GM19099 (cell line): ENCODE results near the gene CDK14.

Source experiments
- POLR2A ChIP-seq: IDR thresholded peaks from 3 replicates; pipeline ENCODE4 v1.6.1; 2011; ENCODE audit warnings: low read depth; ENCODE audit not compliant: insufficient read length; ENCODE audit errors: extremely low read depth

The CDK14 gene

DNA sequence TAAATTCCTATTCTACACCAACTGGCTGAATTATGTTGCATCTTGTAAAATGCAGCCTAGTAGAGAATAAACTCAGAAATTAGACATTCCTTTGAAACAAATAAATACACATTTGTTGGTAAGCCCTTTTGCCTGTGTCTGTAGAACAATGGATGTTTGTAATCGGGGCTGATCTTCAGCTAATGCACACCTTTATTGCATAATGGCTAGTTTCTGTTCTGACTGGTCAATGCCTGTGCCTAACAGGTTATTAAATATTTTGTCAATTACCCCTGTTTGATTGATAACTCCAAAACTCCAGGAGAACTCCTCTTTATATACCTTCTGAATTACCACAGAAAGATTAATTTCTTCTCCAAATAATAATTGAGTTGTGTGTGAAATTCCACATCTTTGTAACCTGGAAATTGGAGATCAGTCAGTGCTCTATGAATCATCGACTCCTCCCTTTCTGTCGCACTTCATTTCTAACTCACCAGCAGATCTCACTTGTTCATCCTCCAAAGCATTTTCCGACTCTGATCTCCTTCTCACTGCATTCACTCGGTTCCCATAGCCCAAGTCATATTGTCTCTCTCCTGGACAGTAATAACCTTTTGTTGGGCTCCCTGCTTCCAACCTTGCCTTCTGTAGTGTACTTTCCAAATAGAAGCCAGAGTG, 472.1 kb downstream of the CDK14 start:
- no peak for TF ChIP-seq POLR2A

DNA sequence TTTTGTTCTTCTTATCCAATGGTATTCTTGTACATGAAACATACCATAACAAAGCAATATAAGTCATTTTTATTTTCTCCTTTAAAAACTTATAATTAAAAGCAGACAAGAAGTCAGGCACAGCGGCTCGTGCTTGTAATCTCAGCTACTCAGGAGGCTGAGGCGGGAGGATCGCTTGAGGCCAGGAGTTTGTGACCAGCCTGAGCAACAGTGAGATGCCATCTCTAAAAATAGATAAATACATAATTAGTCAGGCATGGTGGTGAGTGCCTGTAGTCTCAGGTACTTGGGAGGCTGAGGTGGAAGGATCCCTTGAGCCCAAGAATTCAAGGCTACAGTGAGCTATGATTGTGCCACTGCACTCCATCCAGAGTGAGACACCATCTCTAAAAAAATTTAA, 473.0 kb downstream of the CDK14 start:
- TF ChIP-seq POLR2A = no peak

DNA sequence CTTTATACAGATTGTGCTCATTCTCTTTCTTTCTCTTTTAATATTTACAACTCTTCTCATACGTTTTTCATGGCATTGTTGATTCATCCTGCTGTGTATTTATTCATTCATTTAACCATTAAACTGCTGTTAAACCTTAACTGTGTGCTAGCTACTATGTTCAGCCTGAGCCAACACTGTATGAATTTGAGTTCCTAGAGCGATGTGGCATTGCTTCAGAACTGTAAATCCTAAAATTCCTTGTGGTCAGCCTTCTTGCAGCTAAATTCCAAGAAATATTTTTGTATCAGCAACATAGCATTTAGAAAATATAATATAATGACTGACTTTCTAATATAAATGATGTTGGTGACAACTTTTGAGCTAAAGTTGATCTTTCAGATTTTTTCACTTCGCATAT, 483.4 kb downstream of the CDK14 start:
- TF ChIP-seq POLR2A = no peak

DNA sequence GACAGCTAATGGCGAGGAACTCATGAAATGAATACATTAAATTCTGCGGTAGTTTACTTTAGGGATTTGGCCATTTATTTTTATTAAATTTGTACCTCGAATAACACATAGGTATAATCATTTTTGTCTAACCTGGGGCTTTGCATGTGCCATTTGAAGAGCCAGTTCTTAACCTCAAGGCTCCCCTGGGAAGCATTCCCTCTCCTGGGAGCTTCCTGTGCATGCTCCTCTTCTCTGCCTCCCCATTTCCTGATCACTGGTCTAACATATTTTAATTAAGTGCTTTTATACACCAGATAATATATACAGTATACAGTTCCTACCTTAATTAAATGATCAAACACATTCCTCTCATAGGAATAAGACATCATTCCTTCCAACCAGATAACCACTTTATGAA, 484.2 kb downstream of the CDK14 start:
- no peak for TF ChIP-seq POLR2A

DNA sequence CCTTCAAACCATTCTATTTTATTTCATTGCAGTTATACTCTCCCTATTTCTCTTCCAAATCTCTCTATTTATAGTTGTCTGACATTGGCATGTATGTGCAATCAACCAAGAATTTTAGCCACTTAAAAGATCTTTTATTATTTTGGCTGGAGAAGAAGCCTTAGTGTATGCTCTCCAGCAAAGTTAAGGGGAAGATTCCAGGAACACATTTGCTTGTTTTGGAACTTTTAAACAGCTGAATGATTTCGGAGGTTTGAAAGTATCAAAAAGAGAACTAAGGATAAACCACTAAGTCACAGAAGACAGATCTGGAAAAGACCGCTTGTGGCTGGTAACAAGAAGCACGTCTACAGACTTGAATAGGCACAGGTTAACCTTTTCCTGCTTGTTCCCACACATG, 485.9 kb downstream of the CDK14 start:
- no peak for TF ChIP-seq POLR2A

DNA sequence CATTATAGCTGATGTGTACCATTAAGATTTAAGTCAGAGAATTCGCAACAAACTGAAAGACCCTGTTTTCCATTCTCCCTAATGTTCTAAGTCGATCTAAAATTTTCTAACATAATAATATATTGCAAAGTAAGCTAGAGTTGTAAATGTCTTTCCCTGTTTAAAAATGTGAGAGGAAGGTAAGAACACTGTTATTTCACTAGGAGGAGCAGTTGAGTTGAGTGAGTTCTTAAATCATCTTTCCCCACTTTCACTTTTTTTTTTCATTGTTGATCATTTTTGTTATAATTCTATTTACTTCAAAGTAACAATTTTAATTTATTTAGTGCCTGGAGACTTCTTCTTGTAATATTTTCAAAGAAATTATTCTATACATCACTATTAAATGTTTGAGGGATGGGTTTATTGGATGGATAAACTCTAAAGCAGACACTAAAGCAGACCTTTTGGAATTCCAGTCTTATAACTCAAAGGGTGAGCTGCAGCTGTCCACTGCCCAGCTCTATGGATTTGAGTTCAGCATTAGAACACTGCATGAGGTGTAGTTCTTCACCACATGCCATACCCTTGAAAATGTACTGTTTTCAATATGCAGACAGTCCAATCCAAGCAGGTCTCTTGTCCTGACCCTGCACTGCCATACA, 486.9 kb downstream of the CDK14 start:
- no peak for TF ChIP-seq POLR2A

DNA sequence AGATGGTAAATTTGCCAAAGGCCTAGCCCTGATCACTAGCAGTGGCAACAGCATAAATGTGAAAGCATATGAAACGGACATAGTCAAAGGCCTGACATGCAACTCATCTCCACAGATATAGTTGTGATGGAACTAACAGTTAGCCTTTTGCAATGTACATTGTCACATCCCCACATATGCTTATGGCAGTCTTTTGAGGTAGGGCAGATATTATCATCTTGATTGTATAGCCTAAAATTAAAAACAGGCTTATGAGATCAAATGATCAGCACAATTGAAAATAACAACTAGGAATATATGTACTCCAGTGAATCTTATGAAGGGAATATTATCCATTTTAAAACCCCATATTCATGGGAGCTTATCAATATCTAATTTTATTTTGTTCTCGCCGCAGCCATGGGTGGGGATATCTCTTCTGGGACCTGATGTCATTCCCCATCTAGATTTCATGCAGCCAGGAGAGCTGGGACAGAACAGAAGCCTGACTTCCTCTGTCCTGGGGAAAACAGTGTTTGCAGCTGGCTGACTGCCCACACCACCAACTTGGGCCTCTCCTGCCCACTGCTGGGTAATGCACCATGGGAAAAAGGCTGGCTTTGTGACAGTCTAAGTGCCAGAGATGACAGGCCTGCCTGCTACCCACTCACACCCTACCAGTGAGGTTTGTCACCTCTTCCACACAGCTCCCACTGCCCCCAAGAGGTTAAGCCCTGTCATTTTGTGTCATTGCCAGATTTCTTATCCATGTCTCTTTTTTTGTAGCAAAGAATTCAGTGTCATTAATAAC, 487.9 kb downstream of the CDK14 start:
- no peak for TF ChIP-seq POLR2A

DNA sequence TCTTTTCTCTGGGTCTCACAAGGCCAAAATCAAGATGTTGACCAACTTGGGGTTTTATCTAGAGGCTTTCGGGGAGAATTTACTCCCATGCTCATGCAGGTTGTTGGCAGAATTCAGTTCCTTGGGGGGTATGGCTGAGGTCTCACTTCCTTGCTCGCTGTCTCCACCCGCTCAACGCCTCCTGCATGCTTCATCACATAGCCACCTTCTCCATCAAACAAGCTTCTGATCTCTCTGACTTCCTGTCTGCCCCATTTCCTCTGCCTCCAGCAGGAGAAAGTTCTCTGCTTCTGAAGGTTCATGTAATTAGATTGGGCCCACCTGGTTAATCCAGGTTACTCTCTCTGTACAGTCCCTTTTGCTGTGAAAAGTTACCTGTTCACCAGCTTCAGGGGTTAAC, 489.1 kb downstream of the CDK14 start:
- TF ChIP-seq POLR2A = no peak

DNA sequence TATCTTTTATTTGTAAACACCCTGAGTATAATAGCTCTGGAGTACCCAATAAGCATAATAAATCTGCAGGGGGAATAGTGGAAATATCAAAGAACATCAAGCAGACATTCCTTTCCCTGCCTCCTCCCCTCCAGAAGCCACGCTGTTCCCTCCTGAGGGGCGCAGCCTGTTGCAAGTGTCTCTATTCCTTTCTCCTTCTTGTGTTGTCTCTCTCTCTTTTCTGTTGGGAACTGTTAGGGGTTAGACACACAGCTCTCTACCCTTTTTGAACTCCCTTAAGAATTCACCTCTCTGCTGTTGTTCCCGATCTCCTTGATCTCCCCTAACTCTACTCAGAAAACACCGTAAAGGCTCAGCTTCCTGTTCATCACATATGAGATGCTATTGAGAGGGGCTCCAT, 490.1 kb downstream of the CDK14 start:
- no peak for TF ChIP-seq POLR2A

DNA sequence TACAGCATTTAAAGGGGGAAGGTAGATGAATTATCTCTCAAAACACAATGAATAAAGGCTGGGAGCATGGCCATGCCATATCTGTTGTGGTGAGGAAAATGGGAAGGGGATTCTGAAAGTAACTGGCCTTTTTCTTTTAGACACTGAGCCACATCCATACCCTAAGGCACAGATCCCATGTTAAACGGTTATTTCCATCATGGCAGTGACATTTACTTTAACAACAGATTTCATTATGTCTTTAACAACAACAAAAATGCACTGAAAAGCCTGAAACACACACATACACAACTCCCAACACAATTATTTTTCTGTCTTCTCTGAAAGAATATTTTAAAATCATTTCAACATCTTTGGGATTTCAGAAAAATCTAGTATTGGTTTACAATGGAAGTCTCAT, 492.0 kb downstream of the CDK14 start:
- no peak for TF ChIP-seq POLR2A

DNA sequence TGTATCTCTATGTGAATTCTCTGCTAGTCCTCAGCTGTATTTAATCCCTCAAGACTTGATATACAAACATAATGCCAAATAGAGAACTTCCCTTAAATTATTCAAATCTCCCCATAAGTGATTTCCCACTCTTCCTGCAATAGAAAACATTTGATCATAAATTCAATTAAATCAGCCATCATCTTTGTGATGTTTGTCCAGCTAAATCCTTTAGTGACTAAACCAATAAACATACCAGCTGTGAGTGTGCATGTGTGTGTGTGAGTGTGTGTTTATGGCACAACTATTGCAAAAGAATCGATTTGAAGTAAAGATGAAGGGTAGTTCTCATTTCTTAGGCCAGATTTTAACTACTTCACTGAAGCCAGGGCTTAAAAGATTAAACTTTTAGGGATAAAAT, 492.6 kb downstream of the CDK14 start:
- TF ChIP-seq POLR2A = no peak

DNA sequence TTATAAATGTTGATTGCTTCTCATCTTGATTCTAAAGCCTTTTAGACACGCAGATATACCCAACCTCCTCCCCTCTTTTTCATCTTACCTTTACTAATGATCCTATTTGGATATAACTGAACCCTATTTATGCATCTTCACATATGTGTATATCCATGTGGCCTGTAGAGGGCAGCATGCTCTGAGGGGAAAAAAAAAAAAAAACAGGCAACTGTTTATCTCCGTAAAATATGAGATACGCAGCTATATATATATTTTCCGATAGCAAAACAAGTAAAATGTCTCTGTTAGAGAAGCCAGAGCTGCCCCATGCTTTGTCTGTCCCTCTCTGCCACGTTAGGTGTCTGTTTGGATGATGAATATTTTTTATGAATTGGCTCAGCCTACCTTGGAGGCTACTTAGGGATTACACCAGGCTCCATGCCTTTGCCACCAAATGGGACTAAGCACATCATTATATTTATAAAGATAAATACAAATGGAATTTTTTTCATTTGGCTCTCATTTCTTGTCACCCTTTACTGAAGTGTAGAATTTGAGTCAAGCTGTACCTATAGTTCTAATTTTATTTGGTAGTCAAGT, 493.4 kb downstream of the CDK14 start:
- TF ChIP-seq POLR2A = no peak

DNA sequence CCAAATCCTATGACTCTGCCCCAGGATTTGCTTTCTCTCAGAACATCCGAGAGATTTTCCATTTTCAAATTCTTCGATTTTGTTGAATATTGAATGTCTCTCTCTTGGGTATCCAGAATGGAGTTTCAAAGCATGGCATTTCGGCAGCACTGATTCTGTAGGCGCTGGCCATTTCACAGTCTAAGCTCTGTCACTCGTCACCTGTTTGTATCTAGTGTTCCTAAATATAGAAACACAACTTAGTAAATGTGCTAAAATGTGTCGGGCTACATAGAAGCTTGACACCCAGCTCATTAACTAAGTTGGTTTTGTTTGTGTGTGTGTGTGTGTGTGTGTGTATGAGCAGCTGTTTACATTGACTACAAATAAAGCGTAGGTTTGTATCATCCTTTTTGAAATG, 494.6 kb downstream of the CDK14 start:
- no peak for TF ChIP-seq POLR2A

DNA sequence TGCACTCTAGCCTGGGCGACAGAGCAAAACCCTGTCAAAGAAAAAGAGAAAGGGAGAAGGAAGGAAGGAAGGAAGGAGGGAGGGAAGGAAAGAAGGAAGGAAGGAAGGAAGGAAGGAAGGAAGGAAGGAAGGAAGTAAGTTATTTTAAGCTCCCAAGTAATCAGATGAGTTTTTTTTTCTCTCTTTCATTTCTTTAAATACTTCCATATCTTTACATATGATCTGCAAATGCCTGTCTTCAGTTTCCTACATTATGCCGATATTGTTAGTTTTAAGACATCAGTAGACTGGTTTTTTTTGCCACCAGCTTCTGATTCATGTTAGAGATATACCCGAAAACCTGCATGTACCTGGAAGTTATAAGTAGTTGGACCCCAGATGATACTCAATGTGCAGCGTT, 495.5 kb downstream of the CDK14 start:
- TF ChIP-seq POLR2A = no peak

DNA sequence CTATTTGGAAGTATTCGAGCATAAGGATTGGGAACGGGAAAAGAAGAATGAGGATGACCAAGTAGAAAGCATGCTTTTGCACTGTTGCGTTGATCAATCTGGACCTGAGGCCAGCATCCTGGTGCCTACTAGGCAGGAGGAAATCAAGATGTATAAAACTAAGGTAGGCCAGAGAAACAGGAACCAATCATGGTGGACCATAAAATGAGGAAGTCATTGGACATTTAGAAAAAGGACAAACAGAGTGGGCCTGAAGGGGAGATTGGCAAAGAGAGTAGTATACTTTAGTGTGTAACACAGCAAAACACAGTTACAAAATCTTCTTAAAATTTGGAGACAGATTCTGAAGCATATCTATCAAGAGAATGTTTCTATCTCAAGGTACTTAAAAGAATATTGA, 497.1 kb downstream of the CDK14 start:
- no peak for TF ChIP-seq POLR2A

DNA sequence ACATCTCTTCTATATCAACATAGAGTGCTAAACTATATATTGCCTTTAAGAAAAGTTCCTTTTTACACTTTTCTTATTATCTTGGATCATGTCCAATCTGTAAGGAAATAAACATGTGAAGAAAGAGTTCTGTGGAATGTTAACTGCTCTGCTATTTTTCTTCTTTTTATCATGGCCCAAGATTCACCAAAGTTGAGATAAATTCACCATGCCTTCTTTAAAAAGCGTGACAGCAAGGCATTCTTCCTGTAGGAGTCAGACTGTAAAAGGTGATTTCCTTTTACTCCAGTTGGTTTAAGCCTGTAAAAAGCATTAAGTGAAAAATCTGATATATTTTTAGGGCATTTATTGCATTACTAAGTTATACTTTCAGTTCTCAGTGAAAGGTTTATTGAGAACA, 502.4 kb downstream of the CDK14 start:
- TF ChIP-seq POLR2A = no peak
